NCI-H82 treated with DMSO at 0.1 percent for 48 hours (cell line): ENCODE data around the gene LMNB1.
"Not testable (repeated sequence)": the region's sequence is repeated elsewhere in the genome, so short reads cannot be mapped to it uniquely, and the experiment has no call there.

ENCODE experiments used
- DNase-seq: peaks from one replicate; lab custom pipeline; 2025; ENCODE audit not compliant: unreplicated experiment; lab: John Stamatoyannopoulos, UW

LMNB1 gene

GRCh38 chr5:126778675-126779403, 1.9 kb downstream of the LMNB1 start:
- DNase-seq = no peak

DNA sequence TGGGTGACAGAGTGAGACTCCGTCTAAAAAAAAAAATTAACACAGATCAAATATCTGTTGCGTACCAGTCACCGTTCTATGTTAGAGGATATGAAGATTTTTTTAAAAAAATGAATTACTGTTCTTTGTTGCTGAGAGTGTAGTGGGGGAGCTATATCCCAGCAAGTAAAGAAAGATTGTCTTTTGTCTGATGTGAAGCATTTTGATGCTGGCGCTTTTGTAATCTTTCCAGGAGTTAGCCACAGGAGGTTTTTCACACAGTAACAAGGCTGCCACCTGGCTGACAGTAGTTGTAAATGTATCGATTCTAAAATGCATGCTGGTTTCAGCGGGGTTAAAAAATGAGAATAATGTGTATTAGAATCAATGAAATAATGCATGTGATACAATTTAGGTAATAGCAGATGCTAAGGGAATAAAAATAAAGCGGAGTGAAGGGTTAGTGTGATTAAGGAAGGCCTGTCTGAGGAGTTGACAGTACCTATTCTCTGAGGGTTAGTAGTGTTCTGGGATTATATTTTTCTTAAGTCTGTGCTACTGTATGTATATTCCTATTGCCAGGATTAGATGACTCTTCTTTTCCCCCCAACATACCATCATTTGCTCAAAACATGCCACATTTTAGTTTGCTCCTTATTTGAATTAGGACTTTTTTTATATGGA, 3.4 kb downstream of the LMNB1 start:
- no peak for DNase-seq

- DNase-seq = not testable (repeated sequence)
Observed at GRCh38 chr5:126788409-126788808, 11.5 kb downstream of the LMNB1 start.

DNA sequence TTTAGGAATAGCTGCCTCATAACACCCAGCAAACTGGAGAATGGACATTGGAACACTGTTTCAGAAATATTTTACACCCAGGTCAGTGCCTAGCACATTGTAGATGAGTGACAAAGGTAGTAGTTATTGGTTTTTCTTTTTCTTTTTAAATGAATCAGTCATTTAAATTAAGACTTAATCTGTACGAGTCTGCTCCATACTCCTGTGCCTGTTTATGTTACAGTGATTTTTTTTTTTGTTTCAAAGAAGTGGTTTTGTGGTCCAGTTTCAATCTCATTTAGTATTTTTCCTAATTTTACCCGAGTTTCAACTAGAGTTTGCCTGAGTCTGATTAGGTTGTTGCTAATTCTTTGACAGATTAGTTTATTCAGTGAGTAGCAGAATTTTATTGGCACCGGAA, 16.2 kb downstream of the LMNB1 start:
- no peak for DNase-seq

- DNase-seq = not testable (repeated sequence)
Observed at GRCh38 chr5:126793648-126794047, 16.7 kb downstream of the LMNB1 start.

GRCh38 chr5:126794157-126794828, 17.4 kb downstream of the LMNB1 start:
- no peak for DNase-seq

- DNase-seq = no peak
Observed at GRCh38 chr5:126799780-126800179, 22.8 kb downstream of the LMNB1 start.

DNA sequence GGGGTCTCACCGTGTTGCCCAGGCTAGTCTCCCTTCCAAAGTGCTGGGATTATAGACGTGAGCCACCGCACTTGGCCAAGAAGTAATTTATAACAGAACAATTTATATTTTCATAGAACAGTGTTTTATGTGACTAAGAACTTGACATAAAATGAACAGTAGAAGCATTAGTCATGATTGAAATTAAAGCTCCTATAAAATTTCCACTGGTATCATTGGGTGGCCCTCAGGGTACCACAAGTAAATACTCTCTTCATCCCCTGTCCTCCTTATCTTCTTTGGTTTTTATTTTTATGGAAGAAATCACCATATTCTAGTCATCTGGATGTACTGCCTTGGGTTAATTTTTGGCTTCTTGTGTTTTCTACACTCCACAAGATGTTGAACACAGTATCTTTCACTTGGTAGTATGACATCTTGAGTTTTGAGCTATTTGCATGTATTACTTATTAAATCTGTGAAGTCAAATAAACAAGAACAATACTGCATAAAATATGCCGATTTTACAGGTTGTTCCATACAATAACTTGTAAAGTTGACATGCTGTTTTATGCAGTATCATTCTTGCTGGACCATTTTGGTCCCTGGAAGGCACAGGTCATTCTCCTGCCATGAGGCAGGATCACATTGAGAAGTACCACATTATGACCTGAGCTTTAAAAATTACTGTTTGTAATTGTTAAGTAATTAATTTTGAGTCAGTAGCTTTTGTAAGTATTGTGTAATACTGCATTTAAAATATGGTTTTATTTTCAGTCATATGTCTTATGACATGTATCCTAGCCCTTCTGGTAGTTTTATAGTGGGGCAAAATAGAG, 24.4 kb downstream of the LMNB1 start:
- DNase-seq = no peak

DNA sequence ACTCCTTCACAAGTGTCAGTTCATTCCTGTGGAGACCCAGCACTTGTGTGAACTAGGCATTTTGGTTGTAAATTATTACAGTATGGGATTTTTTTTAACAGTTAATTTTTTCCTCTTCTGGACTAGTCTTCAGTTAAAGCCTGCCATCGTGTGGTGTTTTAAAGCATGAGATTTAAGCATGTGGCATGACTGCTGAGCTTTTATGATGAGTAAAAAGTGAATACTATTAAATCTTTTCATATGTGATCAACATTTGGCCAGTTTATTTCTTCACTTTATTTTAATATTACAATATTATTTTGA, 25.0 kb downstream of the LMNB1 start:
- DNase-seq = no peak

- no peak for DNase-seq
Observed at GRCh38 chr5:126805063-126805462, 28.1 kb downstream of the LMNB1 start.

DNA sequence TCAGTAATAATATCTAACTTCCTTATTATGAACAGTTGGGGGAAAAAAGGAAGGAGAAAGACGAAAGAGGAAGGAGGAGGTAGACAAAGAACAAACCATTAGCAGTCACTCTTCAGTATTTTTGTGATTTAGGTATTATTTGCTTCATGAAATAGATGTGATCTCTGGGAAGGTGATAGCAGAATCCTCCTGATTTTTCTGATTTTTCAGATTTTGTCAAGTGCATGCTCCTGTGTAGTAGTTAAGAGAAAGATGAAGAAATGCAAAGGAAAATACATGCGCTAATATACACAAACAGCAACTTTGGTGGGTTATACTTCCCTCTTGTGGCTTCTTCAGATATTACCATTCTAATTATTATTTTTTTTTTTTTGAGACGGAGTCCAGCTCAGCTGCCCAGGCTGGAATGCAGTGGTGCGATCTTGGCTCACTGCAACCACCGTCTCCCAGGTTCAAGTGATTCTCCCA, 31.6 kb downstream of the LMNB1 start:
- no peak for DNase-seq

- no peak for DNase-seq
Observed at GRCh38 chr5:126809916-126810315, 33.0 kb downstream of the LMNB1 start.

DNA sequence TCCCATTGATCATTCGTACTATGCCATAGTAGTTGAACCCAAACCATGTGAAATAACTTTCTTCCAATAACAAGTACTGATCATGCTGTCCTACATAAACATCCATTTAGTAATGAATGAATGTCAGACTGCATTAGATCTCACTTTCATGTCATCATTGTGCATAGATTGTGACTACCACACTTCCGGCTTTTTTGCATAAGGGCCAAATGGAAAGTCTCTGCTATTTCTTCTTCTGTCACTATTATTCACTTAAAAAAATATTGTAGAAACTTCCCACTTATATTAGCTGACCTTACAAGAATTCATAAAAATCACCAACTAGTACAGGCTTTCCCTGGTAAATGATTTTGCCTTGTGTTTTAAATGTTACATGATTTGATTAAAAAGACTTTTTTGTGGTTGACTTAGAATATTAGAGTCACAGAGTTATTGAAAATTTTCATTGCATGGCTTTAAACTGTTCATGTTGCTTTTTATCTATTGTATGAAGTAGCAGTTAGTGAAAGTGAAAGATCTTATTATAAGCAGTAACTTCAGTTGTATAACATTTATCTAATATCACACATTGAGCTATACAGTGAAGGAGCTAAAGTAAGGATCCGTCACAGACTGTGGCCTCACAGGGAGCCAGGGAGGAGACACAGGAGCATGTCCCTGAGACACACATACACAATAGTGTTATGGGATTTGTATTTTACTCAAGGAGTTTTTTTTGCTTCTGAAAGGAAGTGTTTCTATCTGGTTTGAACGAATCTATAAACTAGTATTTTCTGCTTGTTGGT, 33.9 kb downstream of the LMNB1 start:
- DNase-seq = no peak

- no peak for DNase-seq
Observed at GRCh38 chr5:126811515-126812198, 34.7 kb downstream of the LMNB1 start.

DNA sequence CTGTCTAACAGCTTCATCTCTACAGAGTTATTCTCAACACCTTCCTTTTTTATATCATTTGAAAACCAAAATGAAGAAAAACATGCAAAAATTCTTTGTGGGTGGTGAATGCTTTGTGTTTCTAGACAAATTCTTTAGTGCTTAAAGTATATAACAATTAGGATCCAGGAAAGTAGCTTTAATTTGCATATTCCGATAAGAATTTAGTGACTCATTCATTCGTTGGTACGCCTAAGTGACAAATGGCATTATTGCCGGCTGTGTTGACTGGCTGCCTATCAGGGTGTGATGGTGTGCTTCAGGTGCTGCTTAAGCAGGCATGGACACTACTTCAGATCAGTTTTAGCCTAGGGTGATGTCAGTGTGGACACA, 35.2 kb downstream of the LMNB1 start:
- no peak for DNase-seq

DNA sequence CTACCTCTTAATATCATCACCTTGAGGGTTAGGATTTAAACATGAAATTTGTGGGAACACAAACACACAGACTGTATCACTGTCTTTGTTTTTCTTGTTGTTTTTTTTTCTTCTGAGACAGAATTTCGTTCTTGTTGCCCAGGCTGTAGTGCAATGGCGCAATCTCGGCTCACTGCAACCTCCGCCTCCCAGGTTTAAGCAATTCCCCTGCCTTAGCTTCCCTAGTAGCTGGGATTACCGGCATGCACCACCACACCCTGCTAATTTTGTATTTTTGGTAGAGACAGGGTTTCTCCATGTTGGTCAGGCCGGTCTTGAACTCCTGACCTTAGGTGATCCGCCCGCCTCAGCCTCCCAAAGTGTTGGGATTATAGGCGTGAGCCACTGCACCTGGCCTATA, 36.9 kb downstream of the LMNB1 start:
- DNase-seq = not testable (repeated sequence)

GRCh38 chr5:126814721-126815404, 37.9 kb downstream of the LMNB1 start:
- DNase-seq = no peak

GRCh38 chr5:126816649-126817048, 39.7 kb downstream of the LMNB1 start:
- DNase-seq = no peak

DNA sequence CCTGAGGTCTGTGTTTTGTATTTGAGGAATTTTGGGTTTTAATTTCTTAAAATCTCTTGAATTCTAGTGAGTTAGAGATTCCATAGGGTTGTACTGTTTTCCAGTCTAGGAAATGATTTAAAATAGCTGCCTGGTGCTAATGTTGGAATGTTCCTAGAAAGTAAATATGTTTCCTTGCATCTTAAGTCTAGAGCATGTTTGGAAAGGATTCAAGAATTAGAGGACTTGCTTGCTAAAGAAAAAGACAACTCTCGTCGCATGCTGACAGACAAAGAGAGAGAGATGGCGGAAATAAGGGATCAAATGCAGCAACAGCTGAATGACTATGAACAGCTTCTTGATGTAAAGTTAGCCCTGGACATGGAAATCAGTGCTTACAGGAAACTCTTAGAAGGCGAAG, 41.8 kb downstream of the LMNB1 start:
- no peak for DNase-seq

DNA sequence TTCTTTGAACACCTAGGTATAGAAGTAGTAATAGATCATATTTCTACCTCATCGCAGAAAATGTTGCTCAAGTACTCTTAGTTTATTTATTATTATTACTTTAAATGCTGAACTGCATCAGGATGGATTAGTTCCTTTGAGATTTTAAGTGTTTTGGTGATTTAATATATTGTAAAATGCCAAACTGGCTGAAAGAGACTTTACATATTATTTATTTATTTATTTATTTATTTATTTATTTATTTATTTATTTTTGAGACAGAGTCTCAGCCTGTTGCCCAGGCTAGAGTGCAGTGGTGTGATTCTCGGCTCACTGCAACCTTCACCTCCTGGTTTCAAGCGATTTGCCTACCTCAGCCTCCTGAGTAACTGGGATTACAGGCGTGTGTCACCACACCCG, 42.3 kb downstream of the LMNB1 start:
- no peak for DNase-seq
